Left forelimb (tissue), 1 donor: ENCODE measurements around the gene BORCS8.
"Not testable (repeated sequence)": the region's sequence is repeated elsewhere in the genome, so short reads cannot be mapped to it uniquely, and the experiment has no call there.

Experiments
- DNase-seq: peaks from one replicate; pipeline ENCODE4 v3.0.0-alpha.2; 2018; ENCODE audit warnings: low spot score

Gene BORCS8

DNA sequence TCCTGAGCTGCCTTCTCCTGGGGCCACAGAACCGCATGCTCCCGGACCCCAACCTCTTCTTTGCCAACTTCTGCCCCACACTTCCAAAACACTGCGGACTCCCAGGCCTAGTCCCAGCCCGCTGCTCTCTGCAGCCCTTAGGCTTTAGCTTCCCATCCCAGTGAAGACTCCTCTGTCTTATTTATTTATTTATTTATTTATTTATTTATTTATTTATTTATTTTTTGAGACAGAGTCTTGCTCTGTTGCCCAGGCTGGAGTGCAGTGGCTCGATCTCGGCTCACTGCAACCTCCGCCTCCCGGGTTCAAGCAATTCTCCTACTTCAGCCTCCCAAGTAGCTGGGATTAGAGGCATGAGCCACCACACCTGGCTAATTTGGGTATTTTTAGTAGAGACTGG lies 43.4 kb downstream of the BORCS8 start:
- DNase-seq, result not testable (repeated sequence)

GRCh38 chr19:19147344-19147743 lies 44.6 kb downstream of the BORCS8 start:
- no peak for DNase-seq

DNA sequence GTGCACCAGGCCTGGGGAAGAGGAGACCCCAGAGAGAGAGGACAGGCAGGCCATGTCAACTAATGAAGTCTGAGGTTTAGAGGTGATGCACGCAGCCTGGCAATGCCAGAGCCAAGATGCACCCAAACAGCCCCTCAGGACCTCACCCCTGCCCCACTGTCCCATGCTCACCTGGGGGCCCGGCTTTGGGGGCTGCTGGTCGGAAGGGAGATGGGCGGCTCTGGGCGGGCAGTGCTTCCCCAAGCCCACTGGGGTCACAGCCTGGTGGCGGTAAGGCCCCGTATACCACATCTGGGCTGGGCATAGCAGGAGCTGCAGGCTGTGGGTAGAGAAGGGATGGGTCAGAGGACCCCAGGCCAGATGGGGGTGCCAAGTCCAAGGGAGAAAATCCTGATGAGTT lies 45.1 kb downstream of the BORCS8 start:
- no peak for DNase-seq

- DNase-seq, result peak; percentile 89
Measured at GRCh38 chr19:19145684-19146608, 46.0 kb downstream of the BORCS8 start.

GRCh38 chr19:19145281-19145680 lies 46.7 kb downstream of the BORCS8 start:
- DNase-seq, result no peak

DNA sequence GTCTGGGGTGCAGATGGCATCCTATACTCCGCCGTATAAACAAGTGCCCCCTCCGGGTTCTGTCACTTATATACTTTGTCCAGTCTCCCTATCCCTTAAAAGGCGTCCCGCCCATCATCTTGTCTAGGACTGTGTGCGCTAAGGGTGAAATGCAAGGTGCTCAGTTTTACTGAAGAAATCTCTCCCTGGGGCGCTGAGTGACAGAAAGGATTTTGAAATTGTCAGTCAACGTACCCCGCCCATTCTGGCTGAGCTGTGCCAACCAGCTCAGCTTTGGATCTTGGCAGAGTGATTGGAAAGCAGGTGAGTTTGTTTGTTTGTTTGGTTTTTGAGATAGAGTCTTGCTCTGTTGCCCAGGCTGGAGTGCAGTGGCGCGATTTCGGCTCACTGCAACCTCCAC lies 49.6 kb downstream of the BORCS8 start:
- no peak for DNase-seq

DNA sequence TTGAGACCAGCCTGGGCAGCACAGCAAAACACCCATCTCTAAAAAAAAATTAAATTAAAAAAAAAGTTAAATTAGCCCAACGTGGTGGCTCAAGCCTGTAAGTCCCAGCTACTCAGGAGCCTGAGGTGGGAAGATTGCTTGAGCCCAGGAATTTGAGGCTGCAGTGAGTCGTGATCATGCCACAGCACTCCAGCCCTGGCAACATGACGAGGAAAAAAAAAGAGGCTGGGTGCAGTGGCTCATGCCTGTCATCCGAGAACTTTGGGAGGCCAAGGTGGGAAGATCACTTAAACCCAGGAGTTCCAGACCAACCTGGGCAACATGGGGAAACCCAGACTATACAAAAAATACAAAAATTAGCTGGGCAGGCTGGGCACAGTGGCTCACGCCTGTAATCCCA lies 51.5 kb downstream of the BORCS8 start:
- no peak for DNase-seq

- no peak for DNase-seq
Measured at GRCh38 chr19:19139876-19140229, 52.1 kb downstream of the BORCS8 start.

DNA sequence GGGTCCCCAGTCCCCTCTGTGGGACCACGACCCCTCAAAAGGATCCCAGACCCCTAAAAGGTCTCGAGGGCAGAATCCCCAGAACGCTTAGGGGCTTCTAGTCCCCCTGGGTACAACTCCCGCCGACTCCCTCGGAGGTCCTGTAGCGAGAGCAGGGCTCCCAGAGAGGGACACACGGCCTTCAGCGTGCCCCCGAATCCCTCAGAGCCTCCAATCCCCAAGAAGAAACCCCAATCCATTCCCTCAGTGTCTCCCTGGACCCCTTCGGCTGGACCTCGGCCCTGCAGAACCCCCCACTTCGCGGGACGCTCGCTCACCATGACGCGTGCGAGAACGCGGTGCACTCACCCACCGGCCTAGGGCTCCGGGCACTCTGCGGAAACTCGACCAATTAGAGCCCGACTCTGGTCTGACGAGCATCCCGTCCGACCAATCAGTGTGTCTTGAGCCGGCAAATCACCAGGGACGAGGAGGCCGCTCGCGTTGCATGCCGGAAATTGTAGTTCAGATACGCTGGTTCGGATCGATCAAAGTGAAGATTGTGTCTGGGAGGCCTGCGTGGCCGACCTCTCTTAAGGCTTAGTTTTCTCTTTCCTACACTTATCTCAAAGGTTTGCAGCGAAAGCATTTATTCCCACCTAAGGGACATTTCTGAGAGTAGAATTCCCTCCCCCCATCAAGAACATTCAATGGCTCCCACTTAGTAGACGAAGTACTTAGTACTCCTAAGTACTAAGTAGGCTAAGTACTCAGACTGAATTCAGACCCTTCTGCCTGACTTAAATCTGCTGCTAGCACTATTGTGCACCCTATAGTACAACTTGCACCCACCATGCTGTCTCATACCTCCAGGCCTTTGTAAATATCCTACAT lies 53.6 kb downstream of the BORCS8 start, which contains the start of gene TMEM161A:
TSS of gene TMEM161A (minus strand) at position 370 of the 873 bp plus-strand sequence. CDS start at position 320, 50 bp downstream.
- peak; percentile 98 for DNase-seq

DNA sequence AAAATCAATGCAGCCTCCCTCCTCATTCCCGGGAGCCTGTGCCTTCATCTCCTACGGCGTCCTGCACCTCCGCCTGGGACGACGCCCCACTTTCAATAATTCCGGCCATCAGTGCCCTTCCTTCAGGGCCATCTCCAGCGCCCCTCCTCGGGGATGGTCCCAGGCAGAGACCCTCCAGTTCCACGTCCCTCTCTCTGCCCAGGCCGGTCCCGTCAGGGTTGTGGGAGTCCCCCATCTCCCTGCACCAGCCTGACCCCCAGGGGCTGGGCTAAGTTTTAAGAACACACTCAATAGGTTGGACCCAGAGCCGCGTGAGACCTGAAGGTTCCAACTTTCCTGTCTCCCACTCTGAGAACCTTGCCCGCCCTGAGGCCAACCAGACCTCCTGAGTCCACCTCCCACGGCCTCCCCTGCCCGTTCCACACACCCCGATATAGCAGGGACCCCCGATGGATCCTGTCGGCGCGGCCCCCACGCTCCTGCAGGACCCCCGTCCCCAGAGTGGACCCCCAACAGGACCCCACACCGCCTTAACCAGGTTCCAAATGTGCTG lies 54.3 kb downstream of the BORCS8 start:
- no peak for DNase-seq

DNA sequence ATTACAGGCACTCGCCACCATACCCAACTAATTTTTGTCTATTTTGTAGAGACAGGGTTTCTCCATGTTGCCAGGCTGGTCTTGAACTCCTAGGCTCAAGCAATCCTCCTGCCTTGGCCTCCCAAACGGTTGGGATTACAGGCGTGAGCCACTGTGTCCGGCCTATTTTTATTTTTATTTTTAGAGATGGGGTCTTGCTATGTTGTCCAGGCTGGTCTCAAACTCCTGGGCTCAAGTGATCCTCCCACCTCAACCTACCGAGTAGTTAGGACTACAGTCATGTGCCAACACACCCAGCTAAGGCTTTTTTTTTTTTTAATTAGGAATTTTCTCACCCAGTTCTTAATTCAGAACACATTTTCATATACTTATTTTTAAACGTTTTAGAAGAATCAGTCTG lies 56.2 kb downstream of the BORCS8 start:
- not testable (repeated sequence) for DNase-seq

- no peak for DNase-seq
Measured at GRCh38 chr19:19134687-19135158, 57.2 kb downstream of the BORCS8 start.

DNA sequence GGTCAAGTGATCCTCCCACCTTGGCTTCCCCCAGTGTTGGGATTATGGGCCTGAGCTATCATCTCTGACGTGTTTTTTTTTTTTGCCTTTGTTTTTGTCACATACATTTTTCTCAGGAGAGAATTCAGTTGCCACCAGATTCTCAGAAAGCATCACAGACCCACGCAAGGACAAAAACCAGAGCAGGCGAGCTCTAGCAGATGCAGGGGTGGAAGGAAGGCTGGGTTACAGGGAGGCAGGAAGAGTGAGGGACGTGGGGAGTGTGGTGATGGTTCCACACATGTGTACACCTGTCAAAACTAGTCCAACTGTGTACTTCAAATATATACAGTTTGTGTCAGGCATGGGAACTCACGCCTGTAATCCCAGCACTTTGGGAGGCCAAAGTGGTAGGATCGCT lies 58.0 kb downstream of the BORCS8 start:
- DNase-seq, result no peak

DNA sequence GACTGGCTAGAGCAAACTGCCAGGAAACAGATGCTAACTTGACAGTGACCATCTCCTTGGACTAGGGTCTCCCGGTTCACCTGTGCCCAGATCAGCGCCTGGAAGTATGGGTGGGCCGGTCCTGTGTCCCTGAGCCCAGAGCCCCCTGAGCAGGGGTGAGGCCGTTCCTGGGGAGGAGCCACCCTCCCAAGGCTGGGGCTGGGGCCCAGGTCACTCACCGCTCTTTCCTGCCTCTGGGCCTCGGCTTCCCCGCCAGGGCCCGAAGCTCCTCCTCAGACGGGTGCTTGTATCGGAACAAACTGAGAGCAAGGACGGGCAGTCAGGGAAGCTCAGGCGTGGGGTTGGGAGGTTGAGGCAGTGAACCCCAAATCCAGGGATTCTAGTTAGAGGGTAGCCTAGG lies 59.0 kb downstream of the BORCS8 start:
- no peak for DNase-seq

- no peak for DNase-seq
Measured at GRCh38 chr19:19131989-19132388, 60.0 kb downstream of the BORCS8 start.
